Panc1 (cell line): ENCODE measurements around the gene SFSWAP. TPM values are rescaled to one million over a fixed set of nuclear protein-coding genes. Genes with fewer than 3 reads are reported as not detected.

Experiments
- ATAC-seq: fragments of 200-7000 bp; cut with Tn5 transposase; 2 replicates; pipeline ENCODE4 v1.9.1; 2020; ENCODE audit warnings: mild to moderate bottlenecking, moderate library complexity
- BruUV-seq: library from RNA; stranded (reverse); fragments of 400-500 nt; replicated peaks from 2 replicates; lab custom pipeline; 2021; lab: Mats Ljungman, UMichigan
- CTCF ChIA-PET: fragments of 300-600 bp; sonication (Branson Sonifier 250); formaldehyde crosslinking; loops from one replicate; lab custom pipeline; 2022; ENCODE audit warnings: antibody characterized with exemption; lab: Charles Lee
- POLR2A ChIA-PET: fragments of 300-600 bp; sonication (Branson Sonifier 250); formaldehyde crosslinking; loops from one replicate; lab custom pipeline; 2022; ENCODE audit warnings: antibody characterized with exemption; lab: Charles Lee
- DNase-seq: peaks from one replicate; pipeline ENCODE4 v3.0.0-alpha.2; 2010; ENCODE audit warnings: low read depth, low spot score
- H3K27ac ChIP-seq: 2 replicates; pipeline ENCODE4 v1.5.1; 2011; ENCODE audit warnings: mild to moderate bottlenecking, low read length, inconsistent platforms
- H3K27me3 ChIP-seq: fragments of 200-500 bp; sonication (Bioruptor generic); 2 replicates; pipeline ENCODE4 v1.6.0; 2014; ENCODE audit warnings: low read length, inconsistent platforms; ENCODE audit not compliant: control insufficient read depth, insufficient read depth
- H3K36me3 ChIP-seq: fragments of 200-500 bp; sonication (Bioruptor generic); 2 replicates; pipeline ENCODE4 v1.5.1; 2014; ENCODE audit warnings: inconsistent platforms, mild to moderate bottlenecking, low read length, moderate library complexity; ENCODE audit not compliant: control insufficient read depth, insufficient read depth
- H3K4me1 ChIP-seq: 2 replicates; pipeline ENCODE4 v1.5.1; 2011; ENCODE audit warnings: inconsistent platforms, mild to moderate bottlenecking, low read length, moderate library complexity; ENCODE audit not compliant: control insufficient read depth, insufficient read depth
- H3K4me3 ChIP-seq, 2 experiments: 2 replicates each; pipeline ENCODE4 v1.5.1; 2011 to 2012; ENCODE audit warnings: low read depth in 2 of 2, low read length in 2 of 2, mild to moderate bottlenecking in 2 of 2, inconsistent platforms in 1 of 2, moderate library complexity in 1 of 2
- H3K9me3 ChIP-seq: fragments of 200-500 bp; sonication (Bioruptor generic); 2 replicates; pipeline ENCODE4 v1.5.1; 2014; ENCODE audit warnings: low read depth, mild to moderate bottlenecking, inconsistent platforms, low read length, moderate library complexity; ENCODE audit not compliant: control insufficient read depth, insufficient read depth
- CTCF ChIP-seq: fragments of 450-650 bp; IDR thresholded peaks from 2 replicates; pipeline ENCODE4 v1.5.1; 2017; ENCODE audit warnings: mild to moderate bottlenecking
- POLR2AphosphoS5 ChIP-seq: IDR thresholded peaks from 2 replicates; pipeline ENCODE4 v1.6.1; 2012; ENCODE audit warnings: mild to moderate bottlenecking, low read depth, low read length, moderate library complexity
- REST ChIP-seq, 2 experiments: IDR thresholded peaks; 2 replicates each; pipeline ENCODE4 v1.6.1; 2011 to 2012; ENCODE audit warnings: low read depth in 2 of 2, control low read depth in 1 of 2, low read length in 1 of 2, mild to moderate bottlenecking in 1 of 2, moderate library complexity in 1 of 2; ENCODE audit not compliant: insufficient read depth in 1 of 2
- SIN3A ChIP-seq: IDR thresholded peaks from 2 replicates; pipeline ENCODE4 v1.6.1; 2012; ENCODE audit warnings: low read depth, mild to moderate bottlenecking, low read length, moderate library complexity, borderline replicate concordance; ENCODE audit not compliant: insufficient read depth
- TCF7L2 ChIP-seq: IDR thresholded peaks from 2 replicates; pipeline ENCODE4 v1.6.1; 2011; ENCODE audit warnings: mild to moderate bottlenecking, low read depth, low read length, inconsistent platforms
- in situ Hi-C: cut with HindIII; loops from 2 replicates; pipeline ENCODE4 v1.10.0; 2016; ENCODE audit warnings: low sequenced_read_pairs, low pct_unique_long_range_greater_than_20kb
- intact Hi-C: fragments of 100-400 bp; cut with micrococcal nuclease; formaldehyde crosslinking; loops from one replicate; pipeline ENCODE4 v1.10.0; 2022; ENCODE audit not compliant: unreplicated experiment
- total RNA-seq: library from RNA; stranded (reverse); gene quantifications from one replicate; pipeline ENCODE4 v1.2.1, GENCODE V29; 2021; ENCODE audit not compliant: unreplicated experiment

Gene SFSWAP
- total RNA-seq, 1 experiment from 2014 or later = 41.6 TPM

GRCh38 chr12:131788070-131788469 lies 77.2 kb downstream of the SFSWAP start:
- peaks cover 13% of the 10 kb centered on the region for H3K36me3 ChIP-seq

GRCh38 chr12:131789638-131790037 lies 78.7 kb downstream of the SFSWAP start:
- ATAC-seq (no peak), DNase-seq (no peak)
- Histone ChIP-seq H3K9me3 (no peaks in the 10 kb centered on the region), H3K4me3 (no peak overlapping the region), H3K27ac (no peak overlapping the region), H3K36me3 (peaks cover 13% of the 10 kb centered on the region), H3K27me3 (no peaks in the 10 kb centered on the region), H3K4me1 (no peaks in the 10 kb centered on the region)
- no TSS peak for BruUV-seq
- intact Hi-C loops = no loop called here
- TF ChIP-seq SIN3A (no peak), TCF7L2 (no peak), POLR2AphosphoS5 (no peak), CTCF (no peak), REST (IDR thresholded peaks at IDR 0.05; ENCODE audit: insufficient read depth in 1 of 2, low read depth in 2 of 2, low read length in 1 of 2) (no peak)
- ChIA-PET CTCF (no interaction called here), POLR2A (no interaction called here)
- in situ Hi-C loops = no loop called here

More at GRCh38 chr12:131788070-131788469, 77.2 kb downstream of the SFSWAP start:
- ChIA-PET CTCF (no interaction called here), POLR2A (no interaction called here)
- no TSS peak for BruUV-seq
- no peak for ATAC-seq
- Histone ChIP-seq H3K27ac (no peak overlapping the region), H3K4me1 (no peaks in the 10 kb centered on the region), H3K27me3 (no peaks in the 10 kb centered on the region), H3K9me3 (no peaks in the 10 kb centered on the region), H3K4me3 (no peak overlapping the region)
- intact Hi-C loops = no loop called here
- DNase-seq = no peak
- TF ChIP-seq SIN3A = no peak
- TF ChIP-seq REST (IDR thresholded peaks at IDR 0.05; ENCODE audit: insufficient read depth in 1 of 2, low read depth in 2 of 2, low read length in 1 of 2) = no peak
- no peak for TF ChIP-seq CTCF
- TF ChIP-seq POLR2AphosphoS5 = no peak
- no peak for TF ChIP-seq TCF7L2
- in situ Hi-C loops = no loop called here
